ENCODE results near the gene ZYX. TPM values are rescaled to one million over a fixed set of nuclear protein-coding genes. Genes with fewer than 3 reads are reported as not detected.

ZYX gene
- polyA plus RNA-seq, 1 donor from 2014 or later, result 10.0 TPM

- Histone ChIP-seq H3K4me3 (ENCODE audit: low read length) (no peak overlapping the region), H2AFZ (ENCODE audit: low read depth, low read length) (no peak overlapping the region), H3K27me3 (ENCODE audit: insufficient read depth, low read depth, low read length) (no peaks in the 10 kb centered on the region), H3K9me3 (ENCODE audit: low read length) (no peaks in the 10 kb centered on the region), H3K27ac (ENCODE audit: low read length) (no peak overlapping the region), H3K4me2 (ENCODE audit: low read length) (no peak overlapping the region), H3K36me3 (ENCODE audit: insufficient read depth, low read length) (no peaks in the 10 kb centered on the region), H3K9me2 (ENCODE audit: insufficient read depth, low read length) (no peaks in the 10 kb centered on the region), H4K20me1 (ENCODE audit: insufficient read depth) (no peaks in the 10 kb centered on the region), H3K79me2 (replicated peaks; ENCODE audit: insufficient read depth, low read length) (no peaks in the 10 kb centered on the region), H3K9ac (ENCODE audit: low read length) (no peak overlapping the region), H3F3A (ENCODE audit: insufficient read depth, low read length, poor library complexity, severe bottlenecking) (no peaks in the 10 kb centered on the region)
- TF ChIP-seq MXI1 (conservative IDR thresholded peaks at IDR 0.05; ENCODE audit: poor library complexity, severe bottlenecking) (no peak), TAF1 (IDR thresholded peaks at IDR 0.05; ENCODE audit: low read depth) (no peak), POLR2AphosphoS5 (IDR thresholded peaks at IDR 0.05) (no peak), EP300 (conservative IDR thresholded peaks at IDR 0.05; ENCODE audit: poor library complexity, severe bottlenecking) (no peak), SMC3 (conservative IDR thresholded peaks at IDR 0.05; ENCODE audit: poor library complexity) (no peak), CTCF (IDR thresholded peaks at IDR 0.05; ENCODE audit: poor library complexity, severe bottlenecking) (no peak)
- TF ChIP-seq, protein P1, sequence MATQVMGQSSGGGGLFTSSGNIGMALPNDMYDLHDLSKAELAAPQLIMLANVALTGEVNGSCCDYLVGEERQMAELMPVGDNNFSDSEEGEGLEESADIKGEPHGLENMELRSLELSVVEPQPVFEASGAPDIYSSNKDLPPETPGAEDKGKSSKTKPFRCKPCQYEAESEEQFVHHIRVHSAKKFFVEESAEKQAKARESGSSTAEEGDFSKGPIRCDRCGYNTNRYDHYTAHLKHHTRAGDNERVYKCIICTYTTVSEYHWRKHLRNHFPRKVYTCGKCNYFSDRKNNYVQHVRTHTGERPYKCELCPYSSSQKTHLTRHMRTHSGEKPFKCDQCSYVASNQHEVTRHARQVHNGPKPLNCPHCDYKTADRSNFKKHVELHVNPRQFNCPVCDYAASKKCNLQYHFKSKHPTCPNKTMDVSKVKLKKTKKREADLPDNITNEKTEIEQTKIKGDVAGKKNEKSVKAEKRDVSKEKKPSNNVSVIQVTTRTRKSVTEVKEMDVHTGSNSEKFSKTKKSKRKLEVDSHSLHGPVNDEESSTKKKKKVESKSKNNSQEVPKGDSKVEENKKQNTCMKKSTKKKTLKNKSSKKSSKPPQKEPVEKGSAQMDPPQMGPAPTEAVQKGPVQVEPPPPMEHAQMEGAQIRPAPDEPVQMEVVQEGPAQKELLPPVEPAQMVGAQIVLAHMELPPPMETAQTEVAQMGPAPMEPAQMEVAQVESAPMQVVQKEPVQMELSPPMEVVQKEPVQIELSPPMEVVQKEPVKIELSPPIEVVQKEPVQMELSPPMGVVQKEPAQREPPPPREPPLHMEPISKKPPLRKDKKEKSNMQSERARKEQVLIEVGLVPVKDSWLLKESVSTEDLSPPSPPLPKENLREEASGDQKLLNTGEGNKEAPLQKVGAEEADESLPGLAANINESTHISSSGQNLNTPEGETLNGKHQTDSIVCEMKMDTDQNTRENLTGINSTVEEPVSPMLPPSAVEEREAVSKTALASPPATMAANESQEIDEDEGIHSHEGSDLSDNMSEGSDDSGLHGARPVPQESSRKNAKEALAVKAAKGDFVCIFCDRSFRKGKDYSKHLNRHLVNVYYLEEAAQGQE (IDR thresholded peaks at IDR 0.05; ENCODE audit: borderline replicate concordance), result no peak
These were observed 14.3 kb downstream of the ZYX start for GRCh38 chr7:143395187-143396149.

GRCh38 chr7:143396182-143396581 lies 15.0 kb downstream of the ZYX start:
- Histone ChIP-seq H3F3A (ENCODE audit: insufficient read depth, low read length, poor library complexity, severe bottlenecking) (no peaks in the 10 kb centered on the region), H3K9me3 (ENCODE audit: low read length) (no peaks in the 10 kb centered on the region), H4K20me1 (ENCODE audit: insufficient read depth) (no peaks in the 10 kb centered on the region), H3K27me3 (ENCODE audit: insufficient read depth, low read depth, low read length) (no peaks in the 10 kb centered on the region), H3K9me2 (ENCODE audit: insufficient read depth, low read length) (no peaks in the 10 kb centered on the region), H2AFZ (ENCODE audit: low read depth, low read length) (no peak overlapping the region), H3K27ac (ENCODE audit: low read length) (no peak overlapping the region), H3K9ac (ENCODE audit: low read length) (no peak overlapping the region), H3K4me3 (ENCODE audit: low read length) (no peak overlapping the region), H3K4me2 (ENCODE audit: low read length) (no peak overlapping the region), H3K36me3 (ENCODE audit: insufficient read depth, low read length) (no peaks in the 10 kb centered on the region), H3K79me2 (replicated peaks; ENCODE audit: insufficient read depth, low read length) (no peaks in the 10 kb centered on the region)
- TF ChIP-seq TAF1 (IDR thresholded peaks at IDR 0.05; ENCODE audit: low read depth) (no peak), MXI1 (conservative IDR thresholded peaks at IDR 0.05; ENCODE audit: poor library complexity, severe bottlenecking) (no peak), EZH2 (IDR thresholded peaks at IDR 0.05; ENCODE audit: borderline replicate concordance, insufficient read depth, low read length, poor library complexity, severe bottlenecking) (no peak), CTCF (IDR thresholded peaks at IDR 0.05; ENCODE audit: poor library complexity, severe bottlenecking) (no peak)
